ENCODE results near the gene KIF2A. TPM values are rescaled to one million over a fixed set of nuclear protein-coding genes. Genes with fewer than 3 reads are reported as not detected.

The KIF2A gene
- total and polyA plus RNA-seq, 9 of the 15 experiments (the other 6 are each of a cell fraction or from before 2014, with no cell fraction given), result 42.6 to 126 (median 77.6) TPM

- H3K36me3 ChIP-seq (ENCODE audit: control insufficient read depth, insufficient read depth, low read length), result peaks cover 19% of the 10 kb centered on the region
- CTCF ChIA-PET (ENCODE audit: low intra/inter-chr PET ratio), result no interaction called here
- peak overlapping the region; percentile 70 for H3K4me2 ChIP-seq (ENCODE audit: insufficient read depth, low read length)
- peaks cover 28% of the 10 kb centered on the region for H4K20me1 ChIP-seq (replicated peaks; ENCODE audit: control insufficient read depth, insufficient read depth, low read length)
- intact Hi-C loops (cut with micrococcal nuclease), result loop anchor here (5.0 kb wide), 1 partner anchor 46 kb away; no protein-coding TSS in a partner anchor
- no peaks in the 10 kb centered on the region for H3K9me1 ChIP-seq (ENCODE audit: control insufficient read depth, insufficient read depth, low read length)
- H3K27ac ChIP-seq (ENCODE audit: extremely low read depth, low read depth, low read length), result no peak overlapping the region; the same call in 2 of the 3 replicates
- in situ Hi-C loops (cut with MboI), result no loop called here
- 0 out of 4 replicates have a peak overlapping the region, but pooled peaks of 1 of the 2 experiments have one; percentile 84 for H3K9ac ChIP-seq (ENCODE audit: insufficient read depth in 1 of 2, low read depth in 2 of 2, low read length in 2 of 2)
- peaks cover 19 to 40% of the 10 kb centered on the region in 2 experiments; a peak in 4 of 5 replicates for H3K4me1 ChIP-seq (replicated peaks in 1 of 2; ENCODE audit: control insufficient read depth in 2 of 2, insufficient read depth in 2 of 2, low read length in 2 of 2)
- no peak for DNase-seq (ENCODE audit: extremely low read depth in 1 of 4, low spot score in 3 of 4)
- no peaks in the 10 kb centered on the region for H3K9me3 ChIP-seq (replicated peaks; ENCODE audit: control insufficient read depth, insufficient read depth, low read depth, low read length)
- peak overlapping the region; percentile 97; the same call in 1 of the 2 replicates for H3K4me3 ChIP-seq
- no peak for ATAC-seq
- H2AFZ ChIP-seq (ENCODE audit: low read depth, low read length), result no peak overlapping the region
- no peaks in the 10 kb centered on the region for H3K27me3 ChIP-seq (ENCODE audit: control insufficient read depth in 2 of 2, insufficient read depth in 2 of 2, low read length in 2 of 2)
- peaks cover 77% of the 10 kb centered on the region for H3K79me2 ChIP-seq (ENCODE audit: control insufficient read depth, insufficient read depth, low read length)
- FAIRE-seq, result peak; percentile 77
- WGBS (ENCODE audit: insufficient coverage, low coverage, missing lambda C conversion rate), result 25% methylated on average over 6 of the region's 6 CpGs
- POLR2A ChIA-PET, result interaction anchor here (0.9 to 1.7 kb wide), 4 partner anchors 9 to 20 kb away, joined by 3 to 4 read pairs (median 4); no protein-coding TSS in a partner anchor
- BruUV-seq (replicated peaks), result no TSS peak
- TF ChIP-seq CBFA2T2 (conservative IDR thresholded peaks at IDR 0.05), result 0 out of 2 replicates have a peak, but pooled peaks have one; percentile 11
- 0 out of 2 replicates have a peak, but pooled peaks have one; percentile 27 for TF ChIP-seq SOX6 (IDR thresholded peaks at IDR 0.05)
- peak; percentile 90 for TF ChIP-seq CEBPB (tag; IDR thresholded peaks at IDR 0.05)
- TF ChIP-seq, protein P1, sequence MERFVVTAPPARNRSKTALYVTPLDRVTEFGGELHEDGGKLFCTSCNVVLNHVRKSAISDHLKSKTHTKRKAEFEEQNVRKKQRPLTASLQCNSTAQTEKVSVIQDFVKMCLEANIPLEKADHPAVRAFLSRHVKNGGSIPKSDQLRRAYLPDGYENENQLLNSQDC (CRISPR knock-in tag; IDR thresholded peaks at IDR 0.05), result no peak
- TF ChIP-seq ZNF3 (CRISPR knock-in tag; IDR thresholded peaks at IDR 0.05), result no peak; the same call in 1 of the 2 replicates
- 0 out of 2 replicates have a peak, but pooled peaks have one; percentile 42 for TF ChIP-seq BCOR (IDR thresholded peaks at IDR 0.05)
- peak; percentile 56 for TF ChIP-seq CBFA2T3 (IDR thresholded peaks at IDR 0.05)
- TF ChIP-seq SREBF2 (CRISPR knock-in tag; IDR thresholded peaks at IDR 0.05), result no peak
- TF ChIP-seq, protein P2, sequence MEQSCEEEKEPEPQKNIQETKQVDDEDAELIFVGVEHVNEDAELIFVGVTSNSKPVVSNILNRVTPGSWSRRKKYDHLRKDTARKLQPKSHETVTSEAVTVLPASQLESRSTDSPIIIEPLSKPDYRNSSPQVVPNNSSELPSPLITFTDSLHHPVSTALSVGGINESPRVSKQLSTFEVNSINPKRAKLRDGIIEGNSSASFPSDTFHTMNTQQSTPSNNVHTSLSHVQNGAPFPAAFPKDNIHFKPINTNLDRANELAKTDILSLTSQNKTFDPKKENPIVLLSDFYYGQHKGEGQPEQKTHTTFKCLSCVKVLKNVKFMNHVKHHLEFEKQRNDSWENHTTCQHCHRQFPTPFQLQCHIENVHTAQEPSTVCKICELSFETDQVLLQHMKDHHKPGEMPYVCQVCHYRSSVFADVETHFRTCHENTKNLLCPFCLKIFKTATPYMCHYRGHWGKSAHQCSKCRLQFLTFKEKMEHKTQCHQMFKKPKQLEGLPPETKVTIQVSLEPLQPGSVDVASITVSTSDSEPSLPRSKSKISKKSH (CRISPR knock-in tag; IDR thresholded peaks at IDR 0.05), result no peak
- peak; percentile 56; the same call in 1 of the 2 replicates for TF ChIP-seq DPF2 (IDR thresholded peaks at IDR 0.05)
- TF ChIP-seq ARNT (IDR thresholded peaks at IDR 0.05), result peak in 1 of 2 experiments; percentile 24; a peak in 1 of 4 replicates
- 0 out of 2 replicates have a peak, but pooled peaks have one; percentile 49 for TF ChIP-seq SMARCA4 (IDR thresholded peaks at IDR 0.05)
- TF ChIP-seq IRF9 (tag; IDR thresholded peaks at IDR 0.05), result 0 out of 2 replicates have a peak, but pooled peaks have one; percentile 41
- no peak for TF ChIP-seq ILK (tag; IDR thresholded peaks at IDR 0.05; ENCODE audit: borderline replicate concordance, low read depth)
- TF ChIP-seq TOE1 (IDR thresholded peaks at IDR 0.05; ENCODE audit: borderline replicate concordance), result 0 out of 2 replicates have a peak, but pooled peaks have one; percentile 39
- no peak for TF ChIP-seq TOE1 (CRISPR knock-in tag; IDR thresholded peaks at IDR 0.05; ENCODE audit: borderline replicate concordance, low read depth)
- peak; percentile 68 for TF ChIP-seq RBM25 (IDR thresholded peaks at IDR 0.05; ENCODE audit: low read depth, low read length, severe bottlenecking)
- peak; percentile 21; the same call in 1 of the 2 replicates for TF ChIP-seq TCF3 (CRISPR knock-in tag; IDR thresholded peaks at IDR 0.05)
- 0 out of 4 replicates have a peak, but pooled peaks of 1 of the 2 experiments have one; percentile 37 for TF ChIP-seq TRIM24 (IDR thresholded peaks at IDR 0.05)
- TF ChIP-seq ZNF146 (CRISPR knock-in tag; IDR thresholded peaks at IDR 0.05; ENCODE audit: unreplicated experiment), result peak; percentile 99
- peak; percentile 26; the same call in 1 of the 2 replicates for TF ChIP-seq TEAD4 (IDR thresholded peaks at IDR 0.05; ENCODE audit: low read length)
- TF ChIP-seq TEAD4 (CRISPR knock-in tag; IDR thresholded peaks at IDR 0.05; ENCODE audit: borderline replicate concordance), result no peak
These were observed 2.4 kb downstream of the KIF2A start for GRCh38 chr5:62308439-62308838.
